ENCODE measurements around the gene ITPK1.

DNA sequence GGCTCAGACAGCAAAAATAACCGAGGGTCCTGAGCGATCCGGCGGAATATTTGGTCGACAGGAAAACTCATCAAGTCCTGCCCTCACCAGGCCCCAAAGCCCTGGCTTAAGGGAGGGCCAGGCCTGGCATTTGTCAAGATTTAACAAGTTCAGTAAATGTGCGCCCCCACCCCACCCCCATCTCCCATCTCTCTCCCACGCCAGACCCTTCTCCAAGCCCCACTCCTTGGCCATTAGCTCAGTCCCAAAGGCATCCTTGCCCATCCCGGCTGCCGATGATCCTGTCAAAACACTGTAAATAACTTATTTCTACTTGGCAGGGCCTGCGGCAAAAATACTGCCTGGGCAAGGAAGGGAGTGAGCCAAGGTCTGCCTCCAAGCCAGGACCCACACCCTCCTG is 52.8 kb downstream of the ITPK1 start:
- TF ChIP-seq, protein P1, sequence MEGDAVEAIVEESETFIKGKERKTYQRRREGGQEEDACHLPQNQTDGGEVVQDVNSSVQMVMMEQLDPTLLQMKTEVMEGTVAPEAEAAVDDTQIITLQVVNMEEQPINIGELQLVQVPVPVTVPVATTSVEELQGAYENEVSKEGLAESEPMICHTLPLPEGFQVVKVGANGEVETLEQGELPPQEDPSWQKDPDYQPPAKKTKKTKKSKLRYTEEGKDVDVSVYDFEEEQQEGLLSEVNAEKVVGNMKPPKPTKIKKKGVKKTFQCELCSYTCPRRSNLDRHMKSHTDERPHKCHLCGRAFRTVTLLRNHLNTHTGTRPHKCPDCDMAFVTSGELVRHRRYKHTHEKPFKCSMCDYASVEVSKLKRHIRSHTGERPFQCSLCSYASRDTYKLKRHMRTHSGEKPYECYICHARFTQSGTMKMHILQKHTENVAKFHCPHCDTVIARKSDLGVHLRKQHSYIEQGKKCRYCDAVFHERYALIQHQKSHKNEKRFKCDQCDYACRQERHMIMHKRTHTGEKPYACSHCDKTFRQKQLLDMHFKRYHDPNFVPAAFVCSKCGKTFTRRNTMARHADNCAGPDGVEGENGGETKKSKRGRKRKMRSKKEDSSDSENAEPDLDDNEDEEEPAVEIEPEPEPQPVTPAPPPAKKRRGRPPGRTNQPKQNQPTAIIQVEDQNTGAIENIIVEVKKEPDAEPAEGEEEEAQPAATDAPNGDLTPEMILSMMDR (IDR thresholded peaks at IDR 0.05): no peak
- TF ChIP-seq, protein P2, sequence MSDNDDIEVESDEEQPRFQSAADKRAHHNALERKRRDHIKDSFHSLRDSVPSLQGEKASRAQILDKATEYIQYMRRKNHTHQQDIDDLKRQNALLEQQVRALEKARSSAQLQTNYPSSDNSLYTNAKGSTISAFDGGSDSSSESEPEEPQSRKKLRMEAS (IDR thresholded peaks at IDR 0.05; ENCODE audit: low read depth): no peak
- TF ChIP-seq JUND (IDR thresholded peaks at IDR 0.05): no peak
- TF ChIP-seq FOXJ3 (CRISPR knock-in tag; IDR thresholded peaks at IDR 0.05): no peak
- TF ChIP-seq, protein P3, sequence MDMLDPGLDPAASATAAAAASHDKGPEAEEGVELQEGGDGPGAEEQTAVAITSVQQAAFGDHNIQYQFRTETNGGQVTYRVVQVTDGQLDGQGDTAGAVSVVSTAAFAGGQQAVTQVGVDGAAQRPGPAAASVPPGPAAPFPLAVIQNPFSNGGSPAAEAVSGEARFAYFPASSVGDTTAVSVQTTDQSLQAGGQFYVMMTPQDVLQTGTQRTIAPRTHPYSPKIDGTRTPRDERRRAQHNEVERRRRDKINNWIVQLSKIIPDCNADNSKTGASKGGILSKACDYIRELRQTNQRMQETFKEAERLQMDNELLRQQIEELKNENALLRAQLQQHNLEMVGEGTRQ (IDR thresholded peaks at IDR 0.05; ENCODE audit: borderline replicate concordance, low read depth, low read length): no peak
- no peak for TF ChIP-seq EP300 (IDR thresholded peaks at IDR 0.05; ENCODE audit: borderline replicate concordance in 1 of 2, low read depth in 1 of 2, low read length in 1 of 2)

Measured in SK-N-SH (cell line).